ENCODE measurements around the gene GTPBP6. TPM values are rescaled to one million over a fixed set of nuclear protein-coding genes. Genes with fewer than 3 reads are reported as not detected.

GTPBP6 gene
- total and polyA plus RNA-seq, 8 donors: 20.3 to 57.8 (median 32.1) TPM

DNA sequence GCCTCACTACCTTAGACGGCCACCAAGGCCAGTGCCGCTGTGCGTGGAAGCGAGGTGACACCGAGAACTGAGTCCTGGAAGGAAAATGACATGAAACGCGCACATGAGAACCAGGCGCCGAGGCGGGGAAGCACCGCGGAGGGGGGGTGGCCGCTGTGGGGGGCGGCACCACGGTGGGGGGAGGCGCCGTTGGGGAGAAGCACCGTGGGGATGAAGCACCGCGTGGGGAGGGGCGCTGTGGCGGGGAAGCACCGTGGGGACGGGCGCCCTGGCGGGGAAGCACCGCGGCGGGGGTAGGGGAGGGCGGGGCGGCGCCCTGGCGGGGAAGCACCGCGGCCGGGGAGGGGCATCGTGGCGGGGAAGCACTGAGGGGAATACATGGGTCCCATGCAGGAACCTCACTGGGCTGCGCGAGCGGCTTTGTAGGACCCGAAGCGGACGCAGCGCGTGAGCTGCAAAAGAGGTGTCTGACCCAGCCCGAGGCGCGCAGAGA lies 40.1 kb upstream of the GTPBP6 start:
- TF ChIP-seq, protein P1, sequence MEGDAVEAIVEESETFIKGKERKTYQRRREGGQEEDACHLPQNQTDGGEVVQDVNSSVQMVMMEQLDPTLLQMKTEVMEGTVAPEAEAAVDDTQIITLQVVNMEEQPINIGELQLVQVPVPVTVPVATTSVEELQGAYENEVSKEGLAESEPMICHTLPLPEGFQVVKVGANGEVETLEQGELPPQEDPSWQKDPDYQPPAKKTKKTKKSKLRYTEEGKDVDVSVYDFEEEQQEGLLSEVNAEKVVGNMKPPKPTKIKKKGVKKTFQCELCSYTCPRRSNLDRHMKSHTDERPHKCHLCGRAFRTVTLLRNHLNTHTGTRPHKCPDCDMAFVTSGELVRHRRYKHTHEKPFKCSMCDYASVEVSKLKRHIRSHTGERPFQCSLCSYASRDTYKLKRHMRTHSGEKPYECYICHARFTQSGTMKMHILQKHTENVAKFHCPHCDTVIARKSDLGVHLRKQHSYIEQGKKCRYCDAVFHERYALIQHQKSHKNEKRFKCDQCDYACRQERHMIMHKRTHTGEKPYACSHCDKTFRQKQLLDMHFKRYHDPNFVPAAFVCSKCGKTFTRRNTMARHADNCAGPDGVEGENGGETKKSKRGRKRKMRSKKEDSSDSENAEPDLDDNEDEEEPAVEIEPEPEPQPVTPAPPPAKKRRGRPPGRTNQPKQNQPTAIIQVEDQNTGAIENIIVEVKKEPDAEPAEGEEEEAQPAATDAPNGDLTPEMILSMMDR (IDR thresholded peaks at IDR 0.05): no peak
- Histone ChIP-seq H3K4me1 (no peaks in the 10 kb centered on the region), H3K27ac (no peak overlapping the region), H3K27me3 (no peaks in the 10 kb centered on the region), H3K4me3 (no peak overlapping the region), H3K9me3 (no peaks in the 10 kb centered on the region), H3K36me3 (peaks cover 0 to 12% (median 0%) of the 10 kb centered on the region in 3 donors)
- no peak for FAIRE-seq
- ATAC-seq: no peak
- no peak for DNase-seq
- WGBS, 2 donors: 91 to 93% methylated on average over 36 to 49 of the region's 49 CpGs
- intact Hi-C loops (cut with DNase I): no loop called here

DNA sequence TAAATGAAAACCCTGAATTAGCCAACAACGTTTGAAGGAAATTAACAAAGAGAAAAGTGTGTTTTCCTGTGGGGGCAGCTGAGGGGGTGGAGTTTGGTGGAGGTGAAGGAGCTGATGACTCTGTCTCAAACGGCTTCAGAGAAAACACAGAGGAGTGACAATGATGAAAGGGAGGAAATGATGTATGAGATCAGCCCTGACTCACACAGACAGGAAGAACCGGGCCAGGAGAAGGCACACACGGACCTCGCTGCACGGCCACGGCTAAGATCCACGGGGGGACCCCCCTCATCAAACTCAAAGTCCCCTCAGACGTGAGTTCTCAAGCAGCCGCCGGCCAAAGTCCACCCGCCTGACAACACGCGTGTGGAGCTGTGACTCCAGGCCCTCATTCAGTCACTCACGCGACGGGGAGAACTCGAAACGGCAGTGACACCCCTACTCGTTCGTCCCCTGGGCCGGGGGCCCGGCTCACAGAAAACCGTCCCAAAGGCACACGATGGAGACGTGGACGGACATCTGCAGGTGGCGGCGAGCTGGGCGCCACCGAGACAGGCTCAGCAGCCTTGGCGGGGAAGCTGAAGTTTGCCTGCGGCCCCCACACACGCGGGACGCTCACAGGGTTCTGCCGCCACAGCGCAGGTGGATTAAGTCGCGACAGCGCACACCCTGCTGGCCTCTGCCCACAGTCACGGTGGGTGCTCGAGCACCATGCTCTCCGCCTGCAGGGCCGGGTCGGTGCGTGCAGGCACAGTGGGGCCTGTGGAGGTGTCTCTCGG lies 39.3 kb upstream of the GTPBP6 start:
- intact Hi-C loops (cut with DNase I): no loop called here
- Histone ChIP-seq H3K4me1 (no peaks in the 10 kb centered on the region), H3K4me3 (no peak overlapping the region), H3K27ac (no peak overlapping the region), H3K9me3 (no peaks in the 10 kb centered on the region), H3K36me3 (peaks cover 0 to 12% (median 0%) of the 10 kb centered on the region in 3 donors), H3K27me3 (no peaks in the 10 kb centered on the region)
- ATAC-seq (no peak), DNase-seq (no peak), FAIRE-seq (no peak)
- 92 to 94% methylated on average over 48 of the region's 48 CpGs for WGBS, 2 donors
- TF ChIP-seq, protein P1 (IDR thresholded peaks at IDR 0.05): no peak

DNA sequence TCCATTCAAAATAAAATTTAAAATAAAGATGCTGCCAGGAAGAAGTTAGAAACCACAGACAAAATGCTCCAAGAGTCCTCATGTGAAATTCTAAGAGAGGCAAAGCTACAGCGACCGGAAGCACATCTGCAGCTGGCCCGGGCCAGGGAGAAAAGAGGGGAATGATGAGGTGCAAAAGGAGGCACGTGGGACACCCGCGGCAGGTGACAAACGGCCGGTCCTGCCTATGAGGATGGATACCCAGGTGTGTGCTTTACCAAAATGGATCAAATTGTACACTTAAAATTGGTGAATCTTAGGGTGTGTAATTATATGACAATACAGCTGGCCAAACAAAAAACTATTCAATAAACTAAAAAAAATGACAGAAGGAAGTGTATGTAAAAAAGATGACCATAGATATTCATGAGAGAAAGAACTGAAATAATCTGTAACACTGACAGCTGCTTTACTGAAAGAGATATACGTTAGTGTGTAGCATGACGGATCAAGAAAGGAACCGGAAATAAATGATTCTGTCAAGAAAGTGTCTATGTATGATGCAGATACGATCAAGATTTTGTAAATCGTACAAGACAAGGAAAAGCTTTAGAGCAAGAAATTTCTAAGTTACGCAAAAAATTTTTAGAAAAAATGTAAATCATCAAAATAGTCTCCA lies 38.6 kb upstream of the GTPBP6 start:
- H3K4me3 ChIP-seq: no peak overlapping the region
- intact Hi-C loops (cut with DNase I): no loop called here
- FAIRE-seq (no peak), ATAC-seq (no peak), DNase-seq (no peak)
- no peaks in the 10 kb centered on the region for H3K27me3 ChIP-seq
- no peaks in the 10 kb centered on the region for H3K9me3 ChIP-seq
- H3K27ac ChIP-seq: no peak overlapping the region
- no peaks in the 10 kb centered on the region for H3K4me1 ChIP-seq
- TF ChIP-seq, protein P1 (IDR thresholded peaks at IDR 0.05): no peak
- WGBS, 2 donors: 88 to 94% methylated on average over 14 of the region's 14 CpGs
- H3K36me3 ChIP-seq: peaks cover 0 to 12% (median 0%) of the 10 kb centered on the region in 3 donors

DNA sequence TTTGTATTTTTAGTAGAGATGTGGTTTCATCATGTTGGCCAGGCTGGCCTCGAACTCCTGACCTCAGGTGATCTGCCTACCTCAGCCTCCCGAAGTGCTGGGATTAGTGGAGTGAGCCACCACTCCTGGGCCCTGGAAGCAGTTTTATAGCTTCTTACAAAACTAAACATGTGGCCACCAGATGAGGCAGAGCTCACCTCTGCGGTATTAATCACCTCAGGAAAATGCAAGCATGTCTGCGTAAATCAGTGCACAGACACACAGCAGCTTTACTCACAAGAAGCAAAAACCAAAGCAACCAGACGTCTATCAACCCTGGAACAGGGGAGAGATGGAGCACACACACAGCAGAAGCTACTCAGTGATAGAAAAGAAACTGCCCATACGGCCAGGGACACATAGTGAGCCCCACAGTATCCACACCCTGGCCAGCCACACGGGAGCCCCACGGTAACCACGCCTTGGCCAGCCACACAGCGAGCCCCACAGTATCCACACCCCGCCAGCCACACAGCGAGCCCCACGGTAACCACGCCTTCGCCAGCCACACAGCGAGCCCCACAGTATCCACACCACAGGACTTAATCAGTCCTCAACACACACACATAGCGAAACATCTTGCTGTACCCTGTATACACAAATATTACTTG lies 37.9 kb upstream of the GTPBP6 start:
- Histone ChIP-seq H3K36me3 (peaks cover 0 to 12% (median 0%) of the 10 kb centered on the region in 3 donors), H3K4me1 (no peaks in the 10 kb centered on the region), H3K4me3 (no peak overlapping the region), H3K9me3 (no peaks in the 10 kb centered on the region), H3K27me3 (no peaks in the 10 kb centered on the region), H3K27ac (no peak overlapping the region)
- DNase-seq: no peak
- FAIRE-seq: no peak
- 92 to 95% methylated on average over 17 of the region's 17 CpGs for WGBS, 2 donors
- TF ChIP-seq, protein P1 (IDR thresholded peaks at IDR 0.05): no peak
- no peak for ATAC-seq
- intact Hi-C loops (cut with DNase I): no loop called here

Measured in pancreas (tissue), 10 donors.